Measurements from ENCODE around the gene SASH1.

- no peak for TF ChIP-seq CTCF (conservative IDR thresholded peaks at IDR 0.05 in 1 of 2, IDR thresholded peaks at IDR 0.05 in 1 of 2; ENCODE audit: low read depth in 1 of 2, low read length in 2 of 2)
- no peak for TF ChIP-seq EZH2 (IDR thresholded peaks at IDR 0.05; ENCODE audit: low read length, missing control alignments)
Observed at GRCh38 chr6:148543540-148543939, 200.9 kb downstream of the SASH1 start.
